NCI-H2196 (cell line): ENCODE data around the gene CD53.
"Not testable (repeated sequence)": the region's sequence is repeated elsewhere in the genome, so short reads cannot be mapped to it uniquely, and the experiment has no call there.

Source experiments
- DNase-seq: peaks from one replicate; lab custom pipeline; 2025; ENCODE audit not compliant: unreplicated experiment; lab: John Stamatoyannopoulos, UW

Gene CD53, protein sequence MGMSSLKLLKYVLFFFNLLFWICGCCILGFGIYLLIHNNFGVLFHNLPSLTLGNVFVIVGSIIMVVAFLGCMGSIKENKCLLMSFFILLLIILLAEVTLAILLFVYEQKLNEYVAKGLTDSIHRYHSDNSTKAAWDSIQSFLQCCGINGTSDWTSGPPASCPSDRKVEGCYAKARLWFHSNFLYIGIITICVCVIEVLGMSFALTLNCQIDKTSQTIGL

GRCh38 chr1:110872745-110873720 is at the start of gene CD53:
TSS of gene CD53 (plus strand) at chr1:110873148. CDS start at chr1:110891409, 18,261 bp downstream.
- no peak for DNase-seq

DNA sequence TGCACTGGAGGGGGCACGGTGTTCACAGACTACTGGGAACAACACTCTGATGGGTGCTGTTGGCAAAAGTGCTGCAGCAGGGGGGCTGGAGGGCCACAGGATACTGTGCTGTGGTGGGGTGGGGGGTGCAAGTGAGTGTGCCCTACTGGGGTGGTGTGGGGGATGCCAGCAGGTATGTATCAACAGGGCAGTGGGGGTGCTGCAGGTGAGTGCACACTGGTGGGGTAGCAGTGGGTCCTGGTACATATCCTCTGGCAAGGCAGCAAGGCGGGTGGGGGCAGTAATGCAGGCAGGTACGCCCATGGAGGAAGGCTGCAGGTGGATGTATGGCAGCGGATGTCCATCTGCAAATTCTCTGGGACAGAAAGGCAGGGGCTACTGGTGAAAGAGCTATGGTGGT is 48.8 kb upstream of the CD53 start:
- DNase-seq, result no peak

- peak; percentile 71 for DNase-seq
Observed at GRCh38 chr1:110829955-110830553, 42.9 kb upstream of the CD53 start.

- DNase-seq, result not testable (repeated sequence)
Observed at GRCh38 chr1:110833779-110834178, 39.2 kb upstream of the CD53 start.

DNA sequence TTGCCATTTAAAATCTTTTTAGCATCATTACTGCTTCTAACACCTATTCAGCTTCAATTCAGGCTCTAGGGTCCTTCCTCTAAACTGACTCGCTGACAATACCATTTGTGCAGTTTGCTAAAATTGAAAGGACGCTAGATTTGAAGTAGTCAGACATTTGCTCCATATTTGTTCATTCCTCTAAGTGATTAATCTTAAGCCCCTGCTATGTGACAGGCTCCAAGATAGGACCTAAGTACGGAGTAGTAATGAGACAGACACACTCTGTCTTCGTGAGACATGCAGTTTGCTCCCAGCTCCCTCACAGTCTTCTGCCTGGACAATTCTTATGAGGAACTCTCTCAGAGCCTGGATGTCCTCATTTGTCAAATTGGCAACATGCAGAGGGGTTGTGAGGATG is 26.1 kb upstream of the CD53 start:
- DNase-seq, result no peak

DNA sequence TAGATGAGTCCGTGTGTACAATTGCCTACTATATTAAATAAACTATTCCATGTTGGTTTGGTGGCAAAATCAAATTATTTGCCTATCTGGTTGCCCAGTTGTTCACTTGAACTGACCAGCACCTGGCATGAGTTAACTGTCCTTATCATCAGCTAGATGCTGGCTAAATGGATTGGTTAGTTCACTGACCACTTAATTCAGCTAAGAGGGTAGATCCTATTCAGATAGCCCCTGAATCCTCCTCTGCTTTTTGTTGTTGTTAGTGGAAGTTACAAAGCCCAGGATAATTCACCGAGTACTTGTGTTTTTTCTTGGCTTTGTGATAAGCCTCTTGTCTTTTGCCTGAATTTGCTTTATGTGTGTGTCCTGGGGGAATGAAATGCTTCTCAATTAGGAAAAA is 22.8 kb upstream of the CD53 start:
- DNase-seq, result no peak

DNA sequence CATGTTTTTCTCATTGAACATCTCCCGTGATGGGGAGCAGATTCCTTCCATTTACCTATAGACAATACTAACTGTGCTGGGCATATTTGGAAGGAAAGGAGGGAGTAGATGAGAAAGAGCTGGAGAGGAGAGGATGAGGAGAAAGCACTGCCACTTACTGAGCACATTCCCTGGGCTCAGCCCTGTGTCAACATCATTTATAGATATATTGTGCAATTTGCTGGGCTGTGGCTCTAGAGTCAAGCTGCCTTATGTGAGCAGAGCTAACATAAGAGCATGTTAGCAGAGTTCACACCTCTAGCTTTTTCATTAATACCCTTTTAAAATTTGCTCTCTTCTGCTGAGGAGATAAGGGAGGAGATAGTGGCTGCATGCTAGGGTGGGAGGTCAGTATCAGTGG is 22.3 kb upstream of the CD53 start:
- DNase-seq, result no peak

DNA sequence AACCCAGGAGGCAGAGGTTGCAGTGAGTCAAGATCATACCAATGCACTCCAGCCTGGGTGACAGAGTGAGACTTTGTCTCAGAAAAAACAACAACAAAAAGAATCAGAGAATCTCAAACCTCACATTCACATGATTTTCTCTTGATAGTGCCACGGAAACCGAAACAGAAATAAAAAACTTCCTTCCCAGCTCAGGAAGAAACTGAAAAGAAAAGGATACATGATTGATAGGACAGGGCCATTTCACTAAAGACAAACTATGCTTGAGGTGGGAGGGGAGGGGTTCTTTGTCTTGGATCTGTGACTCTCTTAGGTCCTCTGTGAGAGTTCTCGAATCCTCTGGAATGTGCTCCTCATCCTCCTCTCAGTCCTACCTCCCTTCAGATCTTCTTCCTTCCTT is 19.8 kb upstream of the CD53 start:
- DNase-seq, result no peak

DNA sequence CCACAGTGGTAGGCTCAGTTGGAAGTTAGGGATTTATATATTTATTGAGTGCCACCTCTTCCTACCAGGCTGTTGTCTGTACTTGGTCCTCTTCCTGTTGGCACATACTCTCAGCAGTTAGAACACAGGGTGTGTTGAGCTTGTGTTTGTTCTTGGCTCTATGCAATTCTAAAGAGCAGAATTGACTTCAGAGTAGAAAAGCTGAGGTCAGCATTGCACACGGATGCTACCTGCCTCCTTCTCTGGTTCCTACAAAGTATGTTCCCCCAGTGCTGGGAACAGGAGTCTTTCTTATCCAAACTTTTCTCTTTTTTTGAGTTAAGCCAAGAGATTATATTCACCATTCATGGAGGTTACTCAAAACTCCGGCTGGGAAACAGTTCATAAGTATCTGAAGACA is 16.5 kb upstream of the CD53 start:
- DNase-seq, result no peak

DNA sequence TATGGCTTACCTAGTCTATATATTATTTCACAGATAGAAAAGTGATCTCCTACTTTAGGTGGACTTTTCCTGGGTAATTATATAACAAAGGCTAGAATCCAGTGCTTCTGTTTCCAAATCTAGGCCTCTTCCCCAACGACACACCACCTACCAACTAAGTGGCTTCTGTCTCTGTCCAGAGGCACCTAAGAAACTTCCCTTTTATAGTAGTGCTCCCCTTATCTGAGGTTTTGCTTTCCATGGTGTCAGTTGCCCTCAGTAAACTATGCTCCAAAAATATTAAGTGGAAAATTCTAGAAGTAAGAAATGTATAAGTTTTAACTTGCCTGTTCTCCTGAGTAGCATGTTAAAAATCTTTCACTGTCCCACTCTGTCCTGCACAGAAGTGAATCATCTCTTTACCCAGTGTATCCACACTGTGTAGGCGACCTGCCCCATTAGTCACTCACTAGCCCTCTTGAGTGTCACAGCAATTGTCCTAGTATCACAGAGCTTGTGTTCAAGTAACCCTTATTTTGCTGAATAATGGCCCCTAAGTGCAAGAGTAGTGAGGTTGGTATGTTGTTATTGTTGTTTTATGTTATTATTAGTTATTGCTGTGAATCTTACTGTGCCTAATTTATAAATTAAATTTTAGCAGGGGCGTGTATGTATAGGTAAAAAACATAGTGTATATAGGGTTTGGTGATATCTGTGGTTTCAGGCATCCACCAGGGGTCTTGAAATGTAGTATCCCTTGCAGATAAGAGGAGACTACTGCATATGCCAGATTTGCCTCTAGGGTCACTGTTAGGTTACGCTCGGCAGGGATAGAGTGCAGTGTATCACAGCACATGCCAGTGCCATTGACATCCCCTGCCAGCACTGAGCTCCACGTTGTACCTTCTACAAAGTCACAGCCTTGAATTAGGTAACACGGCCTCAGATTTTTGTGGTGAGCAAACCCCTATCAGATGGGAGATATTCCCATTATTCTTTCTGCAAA is 14.7 kb upstream of the CD53 start:
- no peak for DNase-seq

DNA sequence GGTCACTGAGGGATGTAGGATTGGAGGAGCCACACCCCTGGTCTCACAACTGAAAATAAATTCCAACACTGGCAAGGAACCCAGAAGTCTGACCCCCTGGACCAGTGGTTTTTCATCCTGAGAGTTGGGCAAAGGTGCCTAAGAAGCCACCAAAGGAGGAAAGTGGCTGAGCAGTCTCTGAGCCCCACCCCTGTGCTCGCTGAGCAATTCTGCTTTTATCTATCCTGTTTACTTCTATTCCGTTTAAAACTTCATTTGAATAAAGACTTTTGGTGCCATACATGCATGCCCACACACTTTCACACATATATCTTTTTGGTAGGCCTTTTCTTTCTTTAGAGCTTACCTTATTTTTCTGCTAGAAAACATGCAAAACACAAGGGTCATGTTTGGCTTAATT is 13.9 kb upstream of the CD53 start:
- no peak for DNase-seq

DNA sequence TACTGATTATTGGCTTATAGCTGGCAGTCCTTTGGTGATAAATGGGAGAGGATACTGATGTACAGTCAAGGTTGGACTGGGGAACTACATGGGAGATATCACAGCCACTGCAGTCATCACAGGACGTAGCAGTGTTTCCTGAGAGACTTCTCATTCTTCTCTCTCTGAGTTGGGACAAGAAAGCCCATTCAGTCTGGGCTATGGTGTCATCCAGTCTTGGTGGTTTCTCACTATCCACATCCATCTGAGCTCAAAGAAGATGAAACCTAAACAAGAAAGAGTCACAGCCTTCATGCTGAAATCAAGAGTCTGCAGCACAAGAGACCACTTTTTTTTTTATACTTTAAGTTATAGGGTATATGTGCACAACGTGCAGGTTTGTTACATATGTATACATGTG is 12.8 kb upstream of the CD53 start:
- DNase-seq, result no peak

GRCh38 chr1:110860620-110861019 is 12.3 kb upstream of the CD53 start:
- not testable (repeated sequence) for DNase-seq

DNA sequence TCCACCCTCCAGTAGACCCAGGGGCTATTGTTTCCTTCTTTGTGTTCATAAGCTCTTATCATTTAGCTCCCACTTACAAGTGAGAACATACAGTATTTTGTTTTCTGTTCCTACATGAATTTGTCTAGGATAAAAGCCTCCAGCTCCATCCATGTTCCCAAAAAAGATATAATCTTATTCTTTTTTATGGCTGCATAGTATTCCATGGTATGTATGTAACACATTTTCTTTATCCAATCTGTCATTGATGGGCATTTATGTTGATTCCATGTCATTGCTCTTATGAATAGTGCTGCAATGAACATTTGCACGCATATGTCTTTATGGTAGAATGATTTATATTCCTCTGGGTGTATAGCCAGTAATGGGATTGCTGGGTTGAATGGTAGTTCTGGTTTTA is 11.0 kb upstream of the CD53 start:
- not testable (repeated sequence) for DNase-seq

- no peak for DNase-seq
Observed at GRCh38 chr1:110864287-110864686, 8.7 kb upstream of the CD53 start.

GRCh38 chr1:110870721-110871388 is 2.1 kb upstream of the CD53 start:
- no peak for DNase-seq

GRCh38 chr1:110872366-110872744 is 593 bp upstream of the CD53 start:
- no peak for DNase-seq

GRCh38 chr1:110873856-110874255 is 908 bp downstream of the CD53 start:
- DNase-seq, result no peak

- no peak for DNase-seq
Observed at GRCh38 chr1:110874324-110875215, 1.6 kb downstream of the CD53 start.
